HepG2 (cell line): ENCODE results near the gene TAP1. TPM values are rescaled to one million over a fixed set of nuclear protein-coding genes. Genes with fewer than 3 reads are reported as not detected.

ENCODE experiments used
- ARNT2 ChIP-seq: sonication (generic); formaldehyde crosslinking; IDR thresholded peaks from 2 replicates; pipeline ENCODE4 v1.8.0; 2022; ENCODE audit warnings: mild to moderate bottlenecking, low read depth, missing genetic modification reagents, moderate library complexity
- CEBPB ChIP-seq: IDR thresholded peaks from 2 replicates; pipeline ENCODE4 v1.6.1; 2011; ENCODE audit warnings: low read depth, low read length, improper control_type of control experiment, borderline replicate concordance
- DNMT3B ChIP-seq: conservative IDR thresholded peaks from 2 replicates; pipeline ENCODE4 v1.6.1; 2016; ENCODE audit warnings: missing biosample characterization, control low read depth
- FLYWCH1 ChIP-seq: sonication (generic); formaldehyde crosslinking; IDR thresholded peaks from 2 replicates; pipeline ENCODE4 v1.8.1; 2023; ENCODE audit warnings: mild to moderate bottlenecking, missing genetic modification reagents
- HMGXB3 ChIP-seq: sonication (generic); formaldehyde crosslinking; IDR thresholded peaks from 2 replicates; pipeline ENCODE4 v1.4.0; 2020; ENCODE audit warnings: missing genetic modification reagents, borderline replicate concordance
- KLF9 ChIP-seq: IDR thresholded peaks from 2 replicates; pipeline ENCODE4 v1.6.1; 2016; ENCODE audit warnings: low read depth
- MEIS2 ChIP-seq: sonication (generic); formaldehyde crosslinking; IDR thresholded peaks from 2 replicates; pipeline ENCODE4 v1.9.0; 2021; ENCODE audit warnings: mild to moderate bottlenecking, missing genetic modification reagents
- PRDM15 ChIP-seq: sonication (generic); formaldehyde crosslinking; IDR thresholded peaks from 2 replicates; pipeline ENCODE4 v1.4.0; 2020; ENCODE audit warnings: missing genetic modification reagents
- SP2 ChIP-seq: sonication (generic); formaldehyde crosslinking; IDR thresholded peaks from 2 replicates; pipeline ENCODE4 v1.5.1; 2020; ENCODE audit warnings: mild to moderate bottlenecking, missing genetic modification reagents
- SPEN ChIP-seq: sonication (generic); formaldehyde crosslinking; IDR thresholded peaks from 2 replicates; pipeline ENCODE4 v1.5.1; 2020; ENCODE audit warnings: low read depth, mild to moderate bottlenecking, missing genetic modification reagents
- TMF1 ChIP-seq: sonication (generic); formaldehyde crosslinking; IDR thresholded peaks from 2 replicates; pipeline ENCODE4 v1.8.1; 2022; ENCODE audit warnings: low read depth, missing genetic modification reagents
- ZMYM2 ChIP-seq: sonication (generic); formaldehyde crosslinking; IDR thresholded peaks from 2 replicates; pipeline ENCODE4 v1.8.0; 2022; ENCODE audit warnings: mild to moderate bottlenecking, missing genetic modification reagents
- ZNF331 ChIP-seq: sonication (generic); formaldehyde crosslinking; IDR thresholded peaks from 2 replicates; pipeline ENCODE4 v1.4.0; 2020; ENCODE audit warnings: missing genetic modification reagents
- ZNF382 ChIP-seq: sonication (generic); formaldehyde crosslinking; IDR thresholded peaks from 2 replicates; pipeline ENCODE4 v1.5.0; 2020; ENCODE audit warnings: missing genetic modification reagents, mild to moderate bottlenecking, borderline replicate concordance
- ZNF598 ChIP-seq: sonication (generic); formaldehyde crosslinking; IDR thresholded peaks from 2 replicates; pipeline ENCODE4 v1.5.1; 2020; ENCODE audit warnings: mild to moderate bottlenecking, missing genetic modification reagents, borderline replicate concordance
- ZNF850 ChIP-seq: sonication (generic); formaldehyde crosslinking; conservative IDR thresholded peaks from 2 replicates; pipeline ENCODE4 v1.9.0; 2021; ENCODE audit warnings: mild to moderate bottlenecking, missing genetic modification reagents
- ZNF883 ChIP-seq: sonication (generic); formaldehyde crosslinking; IDR thresholded peaks from 2 replicates; pipeline ENCODE4 v1.5.1; 2020; ENCODE audit warnings: mild to moderate bottlenecking, missing genetic modification reagents; ENCODE audit errors: not compliant biosample characterization
- ZSCAN21 ChIP-seq: sonication (generic); formaldehyde crosslinking; IDR thresholded peaks from 2 replicates; pipeline ENCODE4 v1.8.0; 2022; ENCODE audit warnings: mild to moderate bottlenecking, missing genetic modification reagents, moderate library complexity, borderline replicate concordance
- ZSCAN30 ChIP-seq: sonication (generic); formaldehyde crosslinking; IDR thresholded peaks from 2 replicates; pipeline ENCODE4 v1.5.0; 2020; ENCODE audit warnings: mild to moderate bottlenecking, missing genetic modification reagents
- polyA plus RNA-seq, 8 experiments: library from polyadenylated mRNA; depleted of rRNA in 3 of 8; stranded (reverse) in 7 of 8; unstranded in 1 of 8; fragments of >200 nt; fragmentation: Illumina TruSeq in 4 of 8; extraction: Trizol in 4 of 8; gene quantifications; 2 replicates each; pipeline versions ENCODE4 v1.2.1 to v1.2.3, GENCODE V29; 2011 to 2016; ENCODE audit warnings: low read depth in 4 of 8, missing spikeins in 1 of 8, mixed read lengths in 1 of 8; ENCODE audit not compliant: insufficient read depth in 1 of 8
- total RNA-seq, 5 experiments: library from RNA; depleted of rRNA; stranded (reverse); fragments of >200 nt; fragmentation: Illumina TruSeq; extraction: Trizol; gene quantifications; 2 replicates each; pipeline ENCODE4 v1.2.3, GENCODE V29; 2016; ENCODE audit warnings: low read depth in 1 of 5

The TAP1 gene
- total and polyA plus RNA-seq, 2 of the 13 experiments (the other 11 are each of a cell fraction or from before 2014, with no cell fraction given), result 31.2 to 52.2 TPM

- 0 out of 2 replicates have a peak, but pooled peaks have one; percentile 29 for TF ChIP-seq PRDM15
- no peak; the same call in 1 of the 2 replicates for TF ChIP-seq ZSCAN21 (CRISPR knock-in tag)
- TF ChIP-seq ZNF382 (CRISPR knock-in tag), result no peak
- TF ChIP-seq ZNF850 (CRISPR knock-in tag), result no peak
- TF ChIP-seq ZNF331, result peak; percentile 87; the same call in 1 of the 2 replicates
- no peak for TF ChIP-seq CEBPB
- no peak for TF ChIP-seq FLYWCH1
- 0 out of 2 replicates have a peak, but pooled peaks have one; percentile 12 for TF ChIP-seq ARNT2 (CRISPR knock-in tag)
- TF ChIP-seq ZNF598, result peak; percentile 84; the same call in 1 of the 2 replicates
- peak; percentile 84 for TF ChIP-seq SPEN (CRISPR knock-in tag)
- TF ChIP-seq MEIS2 (CRISPR knock-in tag), result peak; percentile 52; the same call in 1 of the 2 replicates
- TF ChIP-seq ZSCAN30 (CRISPR knock-in tag), result no peak
- no peak for TF ChIP-seq SP2
- peak; percentile 21 for TF ChIP-seq ZNF883
- no peak for TF ChIP-seq TMF1 (CRISPR knock-in tag)
- no peak for TF ChIP-seq KLF9 (CRISPR knock-in tag)
- TF ChIP-seq ZMYM2 (CRISPR knock-in tag), result 0 out of 2 replicates have a peak, but pooled peaks have one; percentile 41
- TF ChIP-seq HMGXB3 (CRISPR knock-in tag), result peak; percentile 60; the same call in 1 of the 2 replicates
- TF ChIP-seq DNMT3B (CRISPR knock-in tag), result no peak
Observed at GRCh38 chr6:32838114-32838958, 15.2 kb downstream of the TAP1 start, which contains the start of gene TAP2 (continued).
